H1 (cell line): ENCODE measurements around the gene PLXNA4. TPM values are rescaled to one million over a fixed set of nuclear protein-coding genes. Genes with fewer than 3 reads are reported as not detected.

Experiments used
- CBX5 ChIP-seq: fragments of 300-800, 300-1000 bp; sonication (generic); IDR thresholded peaks from 2 replicates; pipeline ENCODE4 v1.7.1; 2016; ENCODE audit warnings: antibody characterized with exemption, low read length, low read depth
- NRF1 ChIP-seq: IDR thresholded peaks from 2 replicates; pipeline ENCODE4 v1.6.1; 2011; ENCODE audit warnings: mild to moderate bottlenecking, low read depth, low read length, improper control_type of control experiment
- SIN3A ChIP-seq, 2 experiments: IDR thresholded peaks in 1 of 2; conservative IDR thresholded peaks in 1 of 2; 2 replicates each; pipeline ENCODE4 v1.6.1; 2011 to 2012; ENCODE audit warnings: low read length in 2 of 2, improper control_type of control experiment in 1 of 2, low read depth in 1 of 2, mild to moderate bottlenecking in 1 of 2
- polyA plus RNA-seq, 7 experiments: library from polyadenylated mRNA; depleted of rRNA in 3 of 7; stranded (reverse) in 5 of 7; unstranded in 2 of 7; fragments of >200 nt in 5 of 7; fragments of 200-250 nt in 2 of 7; gene quantifications; 1 replicate in 5 of 7; 2 replicates in 1 of 7; 4 replicates in 1 of 7; pipeline versions ENCODE4 v1.2.1 to v1.2.3, GENCODE V29; 2011 to 2013; ENCODE audit warnings: missing spikeins in 2 of 7, mixed read lengths in 2 of 7
- total RNA-seq: library from RNA; stranded (reverse); fragmentation: NEBNext Ultra II Directional; extraction: Animal tissue kit (Norgen Biotek cat#: 25700); gene quantifications from 2 replicates; pipeline ENCODE4 v1.2.1, GENCODE V29; 2021

PLXNA4 gene
- total and polyA plus RNA-seq, 2 of the 8 experiments (the other 6 are each of a cell fraction or from before 2014, with no cell fraction given): 0.76 to 0.79 TPM

DNA sequence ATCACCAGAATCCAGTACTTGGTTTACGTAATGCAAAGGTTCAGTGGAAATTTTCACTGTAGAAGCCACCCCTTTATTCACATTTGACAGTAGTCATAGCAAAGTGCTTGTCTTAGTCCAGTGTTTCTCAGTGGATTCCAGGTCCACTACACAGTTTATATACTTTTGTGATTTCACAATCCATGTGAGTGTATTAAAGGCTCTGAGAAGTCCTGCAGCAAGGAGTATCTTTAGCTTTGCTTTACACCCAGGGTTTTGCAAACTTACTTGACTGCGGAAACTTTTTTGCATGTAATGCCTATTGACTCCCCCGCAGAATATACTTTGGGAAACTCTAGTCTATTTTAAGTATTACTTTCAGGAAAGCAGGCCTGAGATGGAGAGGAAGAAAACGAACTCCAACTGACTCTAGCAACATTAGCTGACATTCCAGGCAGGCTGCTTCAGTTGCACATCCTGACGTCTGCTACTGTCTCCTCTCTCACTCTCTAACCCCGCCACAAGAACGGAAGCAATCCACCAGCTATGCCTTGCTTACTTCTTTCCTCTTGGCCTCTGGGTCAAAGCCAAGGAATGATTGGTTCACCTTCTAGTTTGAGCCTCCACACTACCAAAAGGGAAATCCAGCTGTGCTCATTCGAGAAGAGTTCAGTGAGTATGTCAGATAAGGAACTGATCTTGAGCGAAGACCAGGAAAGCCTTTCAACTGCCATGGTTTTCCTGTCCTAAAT lies 6.2 kb downstream of the PLXNA4 start (continued):
- no peak for TF ChIP-seq SIN3A (conservative IDR thresholded peaks at IDR 0.05 in 1 of 2, IDR thresholded peaks at IDR 0.05 in 1 of 2; ENCODE audit: low read depth in 1 of 2, low read length in 2 of 2)
- no peak for TF ChIP-seq CBX5
- TF ChIP-seq NRF1: no peak
